OCI-LY7 (cell line): ENCODE results near the gene ARHGAP26. TPM values are rescaled to one million over a fixed set of nuclear protein-coding genes. Genes with fewer than 3 reads are reported as not detected.

ENCODE experiments used
- BruUV-seq: library from RNA; stranded (reverse); fragments of 400-500 nt; replicated peaks from 2 replicates; lab custom pipeline; 2021; lab: Mats Ljungman, UMichigan
- CTCF ChIA-PET: fragments of 300-600 bp; sonication (Branson Sonifier 250); formaldehyde crosslinking; loops from one replicate; lab custom pipeline; 2022; ENCODE audit warnings: antibody characterized with exemption; ENCODE audit not compliant: unreplicated experiment; lab: Charles Lee
- POLR2A ChIA-PET: fragments of 300-600 bp; sonication (Branson Sonifier 250); formaldehyde crosslinking; loops from one replicate; lab custom pipeline; 2022; ENCODE audit warnings: antibody characterized with exemption; lab: Charles Lee
- DNase-seq: peaks from one replicate; pipeline ENCODE4 v3.0.0-alpha.2; 2015; ENCODE audit warnings: low spot score
- H2AFZ ChIP-seq: fragments of 200-600 bp; sonication (generic), shearing (Covaris generic); 2 replicates; pipeline ENCODE4 v1.6.1; 2014; ENCODE audit warnings: mild to moderate bottlenecking, antibody characterized with exemption, low read length, moderate library complexity
- H3K27ac ChIP-seq: fragments of 200-600 bp; sonication (generic); 2 replicates; pipeline ENCODE4 v1.5.1; 2014; ENCODE audit warnings: mixed run types, low read depth, mild to moderate bottlenecking, moderate library complexity, low read length, inconsistent platforms; ENCODE audit not compliant: poor library complexity, severe bottlenecking
- H3K36me3 ChIP-seq: fragments of 200-600 bp; sonication (generic); 2 replicates; pipeline ENCODE4 v1.6.1; 2014; ENCODE audit warnings: mild to moderate bottlenecking, antibody characterized with exemption, low read length, moderate library complexity, mixed read lengths; ENCODE audit not compliant: insufficient read depth
- H3K4me1 ChIP-seq: fragments of 200-600 bp; sonication (generic); 2 replicates; pipeline ENCODE4 v1.5.1; 2014; ENCODE audit warnings: mild to moderate bottlenecking, low read length; ENCODE audit not compliant: insufficient read depth, poor library complexity, severe bottlenecking
- H3K4me2 ChIP-seq: fragments of 200-600 bp; sonication (generic); 2 replicates; pipeline ENCODE4 v1.6.1; 2014; ENCODE audit warnings: mild to moderate bottlenecking, low read length
- H3K4me3 ChIP-seq: fragments of 200-600 bp; sonication (generic); 2 replicates; pipeline ENCODE4 v1.5.1; 2014; ENCODE audit warnings: mild to moderate bottlenecking, low read depth, low read length; ENCODE audit not compliant: poor library complexity, severe bottlenecking
- H3K79me2 ChIP-seq: fragments of 200-600 bp; sonication (generic); 2 replicates; pipeline ENCODE4 v1.6.1; 2016; ENCODE audit warnings: low read depth, mild to moderate bottlenecking, low read length, moderate library complexity, mixed read lengths; ENCODE audit not compliant: insufficient read depth
- H3K9me2 ChIP-seq: fragments of 200-600 bp; sonication (generic); 2 replicates; pipeline ENCODE4 v1.6.1; 2016; ENCODE audit warnings: mild to moderate bottlenecking, low read length, mixed read lengths; ENCODE audit not compliant: insufficient read depth
- H3K9me3 ChIP-seq: fragments of 200-600 bp; sonication (generic); 2 replicates; pipeline ENCODE4 v1.6.1; 2014; ENCODE audit warnings: mild to moderate bottlenecking, mixed run types, low read length, mixed read lengths
- H4K20me1 ChIP-seq: fragments of 200-600 bp; sonication (generic); 2 replicates; pipeline ENCODE4 v1.6.1; 2014; ENCODE audit warnings: mild to moderate bottlenecking, antibody characterized with exemption, low read length, moderate library complexity, mixed read lengths; ENCODE audit not compliant: insufficient read depth
- EZH2phosphoT487 ChIP-seq: fragments of 200-600 bp; sonication (generic); IDR thresholded peaks from 2 replicates; pipeline ENCODE4 v1.6.1; 2018; ENCODE audit warnings: low read depth, borderline replicate concordance, mild to moderate bottlenecking, mixed run types, antibody characterized with exemption, low read length, moderate library complexity, mixed read lengths
- intact Hi-C: fragments of 100-400 bp; cut with micrococcal nuclease; formaldehyde crosslinking; loops from one replicate; pipeline ENCODE4 v1.10.0; 2022; ENCODE audit not compliant: unreplicated experiment
- total RNA-seq, 2 experiments: library from RNA; depleted of rRNA in 1 of 2; stranded (reverse); fragments of >200 nt in 1 of 2; shearing (Covaris generic) in 1 of 2; gene quantifications; 2 replicates each; pipeline ENCODE4 v1.2.3, GENCODE V29; 2014 to 2022
- TF ChIP-seq, protein P1 (sequence below): fragments of 200-600 bp; sonication (generic); conservative IDR thresholded peaks from 2 replicates; pipeline ENCODE4 v1.5.1; 2014; ENCODE audit warnings: mild to moderate bottlenecking, antibody characterized with exemption, low read length, moderate library complexity, mixed read lengths

The ARHGAP26 gene
- total RNA-seq, 2 experiments from 2014 or later, result 7.0 to 19.1 TPM

- H3K4me2 ChIP-seq, result no peak overlapping the region
- no peak overlapping the region for H3K27ac ChIP-seq
- no peaks in the 10 kb centered on the region for H3K79me2 ChIP-seq
- no peaks in the 10 kb centered on the region for H3K9me3 ChIP-seq
- intact Hi-C loops, result no loop called here
- ChIA-PET CTCF (interaction anchor here (0.8 to 1.6 kb wide), 3 partner anchors 10 to 142 kb away, joined by 3 to 7 read pairs (median 3); no protein-coding TSS in a partner anchor), POLR2A (interaction anchor here (0.6 to 1.5 kb wide), 3 partner anchors 13 to 83 kb away, joined by 3 read pairs; no protein-coding TSS in a partner anchor)
- no peaks in the 10 kb centered on the region for H3K9me2 ChIP-seq
- TF ChIP-seq, protein P1, sequence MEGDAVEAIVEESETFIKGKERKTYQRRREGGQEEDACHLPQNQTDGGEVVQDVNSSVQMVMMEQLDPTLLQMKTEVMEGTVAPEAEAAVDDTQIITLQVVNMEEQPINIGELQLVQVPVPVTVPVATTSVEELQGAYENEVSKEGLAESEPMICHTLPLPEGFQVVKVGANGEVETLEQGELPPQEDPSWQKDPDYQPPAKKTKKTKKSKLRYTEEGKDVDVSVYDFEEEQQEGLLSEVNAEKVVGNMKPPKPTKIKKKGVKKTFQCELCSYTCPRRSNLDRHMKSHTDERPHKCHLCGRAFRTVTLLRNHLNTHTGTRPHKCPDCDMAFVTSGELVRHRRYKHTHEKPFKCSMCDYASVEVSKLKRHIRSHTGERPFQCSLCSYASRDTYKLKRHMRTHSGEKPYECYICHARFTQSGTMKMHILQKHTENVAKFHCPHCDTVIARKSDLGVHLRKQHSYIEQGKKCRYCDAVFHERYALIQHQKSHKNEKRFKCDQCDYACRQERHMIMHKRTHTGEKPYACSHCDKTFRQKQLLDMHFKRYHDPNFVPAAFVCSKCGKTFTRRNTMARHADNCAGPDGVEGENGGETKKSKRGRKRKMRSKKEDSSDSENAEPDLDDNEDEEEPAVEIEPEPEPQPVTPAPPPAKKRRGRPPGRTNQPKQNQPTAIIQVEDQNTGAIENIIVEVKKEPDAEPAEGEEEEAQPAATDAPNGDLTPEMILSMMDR, result no peak
- TF ChIP-seq EZH2phosphoT487, result no peak
- no TSS peak for BruUV-seq
- H2AFZ ChIP-seq, result no peak overlapping the region
- no peaks in the 10 kb centered on the region for H4K20me1 ChIP-seq
- DNase-seq, result no peak
- H3K36me3 ChIP-seq, result no peaks in the 10 kb centered on the region
- H3K4me3 ChIP-seq, result no peak overlapping the region
- H3K4me1 ChIP-seq, result no peaks in the 10 kb centered on the region
Measured at GRCh38 chr5:142746532-142747433, 23.4 kb upstream of the ARHGAP26 start.

DNA sequence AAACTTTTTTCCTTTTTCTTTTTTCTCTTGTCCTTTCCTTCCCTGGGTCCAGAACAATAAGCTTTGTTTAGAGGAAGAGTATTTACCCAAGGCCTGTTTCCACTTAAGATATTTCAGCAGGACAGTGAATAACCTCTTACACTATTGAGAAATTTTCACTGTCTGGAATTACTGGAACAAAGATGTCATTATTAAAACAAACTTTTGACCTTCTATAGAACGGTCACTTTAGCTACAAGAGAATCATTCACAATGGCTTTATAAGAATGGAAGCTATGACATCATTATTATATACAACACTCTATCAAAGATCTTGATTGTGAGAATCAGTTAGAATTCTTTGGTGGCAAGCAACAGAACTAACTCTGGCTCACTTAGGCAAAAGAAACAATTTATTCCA, 22.0 kb upstream of the ARHGAP26 start:
- H3K36me3 ChIP-seq, result no peaks in the 10 kb centered on the region
- no peak overlapping the region for H3K4me3 ChIP-seq
- POLR2A ChIA-PET, result interaction anchor here (0.9 to 1.0 kb wide), 2 partner anchors 54 to 105 kb away, joined by 3 read pairs; no protein-coding TSS in a partner anchor
- H3K9me3 ChIP-seq, result no peaks in the 10 kb centered on the region
- no peaks in the 10 kb centered on the region for H3K4me1 ChIP-seq
- no peaks in the 10 kb centered on the region for H4K20me1 ChIP-seq
- H3K27ac ChIP-seq, result no peak overlapping the region
- no peaks in the 10 kb centered on the region for H3K79me2 ChIP-seq
- CTCF ChIA-PET, result interaction anchor here (1.1 to 1.6 kb wide), 3 partner anchors 22 to 141 kb away, joined by 3 to 7 read pairs (median 3); partner anchors contain the start of gene ARHGAP26
- TF ChIP-seq EZH2phosphoT487, result no peak
- TF ChIP-seq, protein P1, result no peak
- DNase-seq, result no peak
- BruUV-seq, result no TSS peak
- no peak overlapping the region for H3K4me2 ChIP-seq
- no peak overlapping the region for H2AFZ ChIP-seq
- intact Hi-C loops, result loop anchor here (1.0 kb wide), 2 partner anchors 119 to 132 kb away; no protein-coding TSS in a partner anchor
- H3K9me2 ChIP-seq, result no peaks in the 10 kb centered on the region
